IPS-20b (cell line): ENCODE data around the gene KLHDC9.
"Not testable (repeated sequence)": the region's sequence is repeated elsewhere in the genome, so short reads cannot be mapped to it uniquely, and the experiment has no call there.

Experiments used
- H3K27ac ChIP-seq: one replicate; pipeline ENCODE4 v1.5.1; 2013; ENCODE audit warnings: low read length
- H3K27me3 ChIP-seq: 2 replicates; pipeline ENCODE4 v1.6.1; 2013; ENCODE audit warnings: mild to moderate bottlenecking, low read length, inconsistent platforms; ENCODE audit not compliant: insufficient read depth
- H3K36me3 ChIP-seq: 2 replicates; pipeline ENCODE4 v1.6.1; 2013; ENCODE audit warnings: low read depth, mild to moderate bottlenecking, inconsistent platforms, low read length, moderate library complexity; ENCODE audit not compliant: insufficient read depth
- H3K4me1 ChIP-seq: 2 replicates; pipeline ENCODE4 v1.6.1; 2013; ENCODE audit warnings: mild to moderate bottlenecking, control low read depth, inconsistent platforms, low read length, moderate library complexity; ENCODE audit not compliant: insufficient read depth
- H3K4me3 ChIP-seq: 2 replicates; pipeline ENCODE4 v1.5.1; 2013; ENCODE audit warnings: mild to moderate bottlenecking, low read length, inconsistent platforms
- H3K9ac ChIP-seq: 2 replicates; pipeline ENCODE4 v1.6.1; 2013; ENCODE audit warnings: low read depth, mild to moderate bottlenecking, inconsistent platforms, low read length, moderate library complexity
- H3K9me3 ChIP-seq: 2 replicates; pipeline ENCODE4 v1.6.1; 2013; ENCODE audit warnings: mild to moderate bottlenecking, low read depth, low read length, inconsistent platforms; ENCODE audit not compliant: insufficient read depth

KLHDC9 gene, protein sequence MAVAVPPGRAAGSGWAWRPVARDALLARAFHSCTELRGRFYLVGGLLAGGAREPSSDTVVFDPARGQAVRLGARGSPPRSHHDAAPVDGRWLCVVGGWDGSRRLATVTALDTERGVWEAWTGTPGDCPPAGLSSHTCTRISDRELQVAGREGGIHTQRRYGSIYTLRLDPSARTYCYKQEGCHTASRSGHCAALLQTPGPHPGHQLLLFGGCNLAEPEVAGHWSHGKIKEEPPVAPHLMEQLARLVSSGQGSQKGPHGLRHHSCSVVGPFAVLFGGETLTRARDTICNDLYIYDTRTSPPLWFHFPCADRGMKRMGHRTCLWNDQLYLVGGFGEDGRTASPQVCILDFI

DNA sequence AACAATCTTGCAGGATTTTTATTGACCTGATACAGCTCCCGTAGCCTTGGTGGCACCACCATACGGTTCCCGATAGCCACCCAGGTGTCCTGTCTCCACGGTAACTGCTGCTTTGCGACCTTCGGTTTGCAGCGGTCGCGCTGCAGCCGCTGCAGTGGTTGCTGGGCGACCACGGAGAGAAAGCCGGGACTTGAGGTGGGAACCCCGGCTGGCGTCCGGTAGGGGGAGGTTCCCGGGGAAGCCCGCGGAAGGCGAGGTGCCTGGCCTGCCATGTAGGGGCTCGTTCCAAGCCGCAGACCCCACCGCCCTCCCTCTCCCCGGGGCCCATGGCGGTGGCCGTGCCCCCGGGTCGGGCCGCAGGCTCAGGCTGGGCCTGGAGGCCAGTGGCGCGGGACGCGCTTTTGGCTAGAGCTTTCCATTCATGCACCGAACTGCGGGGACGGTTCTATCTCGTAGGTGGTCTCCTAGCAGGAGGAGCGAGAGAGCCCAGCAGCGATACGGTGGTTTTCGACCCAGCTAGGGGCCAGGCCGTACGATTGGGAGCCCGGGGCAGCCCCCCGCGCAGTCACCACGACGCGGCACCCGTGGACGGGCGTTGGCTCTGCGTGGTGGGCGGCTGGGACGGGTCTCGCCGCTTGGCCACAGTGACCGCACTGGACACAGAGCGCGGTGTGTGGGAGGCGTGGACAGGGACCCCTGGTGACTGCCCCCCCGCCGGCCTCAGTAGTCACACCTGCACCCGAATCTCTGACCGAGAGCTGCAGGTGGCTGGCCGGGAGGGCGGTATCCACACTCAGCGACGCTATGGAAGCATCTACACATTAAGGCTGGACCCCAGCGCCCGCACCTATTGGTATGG lies at the start of gene KLHDC9:
Gene KLHDC9, plus strand, starts transcription at position 152 of the 859 bp plus-strand sequence. Its CDS starts 175 bp downstream, at position 327.
- Histone ChIP-seq H3K9me3 (no peaks in the 10 kb centered on the region), H3K27ac (no peak within 1 kb of the TSS), H3K27me3 (peaks cover 3% of the 10 kb centered on the region; the same call in 1 of the 2 replicates), H3K4me3 (peak within 1 kb of the TSS; percentile 89), H3K36me3 (peaks cover 26% of the 10 kb centered on the region), H3K4me1 (no peaks in the 10 kb centered on the region), H3K9ac (peak within 1 kb of the TSS; percentile 83)

DNA sequence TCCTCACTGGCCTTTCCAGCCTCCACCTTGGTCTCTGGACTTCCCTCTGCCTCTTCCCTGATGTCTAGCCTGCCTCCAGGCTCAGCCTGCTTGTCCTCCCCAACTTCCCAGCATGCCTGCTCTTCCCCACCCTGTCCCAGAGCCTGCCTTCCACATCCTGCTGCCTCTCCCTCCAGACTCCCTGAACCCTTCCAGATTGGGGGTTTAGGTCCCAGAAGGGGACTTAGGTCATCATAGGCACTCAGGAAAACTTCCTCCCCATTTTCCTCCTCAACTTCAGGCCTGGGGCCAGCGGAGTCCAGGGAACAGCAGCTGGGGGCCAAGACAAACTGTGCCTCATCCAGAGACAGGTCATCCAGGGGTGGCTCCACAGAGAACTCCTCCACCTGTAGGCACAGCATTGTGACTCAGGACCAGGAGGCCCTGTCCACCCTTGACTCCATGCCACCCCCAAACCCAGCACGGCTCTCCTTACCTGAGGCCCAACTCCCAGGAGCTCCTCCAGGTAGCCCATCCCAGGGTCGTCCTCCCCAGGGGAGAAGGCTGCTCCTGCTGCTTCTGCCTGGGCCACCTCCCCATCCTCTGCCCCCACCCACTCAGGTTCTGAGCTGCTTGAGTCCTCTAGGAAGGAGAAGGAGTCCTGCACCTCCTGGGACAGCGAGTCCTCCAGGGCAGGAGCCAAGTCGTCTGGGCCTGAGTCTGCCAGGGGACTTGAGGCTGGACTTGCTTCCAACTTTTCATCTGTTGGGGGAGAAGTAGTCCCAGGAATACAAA lies 49.0 kb upstream of the KLHDC9 start:
- Histone ChIP-seq H3K4me1 (peaks cover 2% of the 10 kb centered on the region; the same call in 1 of the 2 replicates), H3K27me3 (peaks cover 28% of the 10 kb centered on the region), H3K9ac (no peak overlapping the region), H3K9me3 (peaks cover 2% of the 10 kb centered on the region; the same call in 1 of the 2 replicates), H3K36me3 (no peaks in the 10 kb centered on the region), H3K27ac (no peak overlapping the region), H3K4me3 (no peak overlapping the region)

DNA sequence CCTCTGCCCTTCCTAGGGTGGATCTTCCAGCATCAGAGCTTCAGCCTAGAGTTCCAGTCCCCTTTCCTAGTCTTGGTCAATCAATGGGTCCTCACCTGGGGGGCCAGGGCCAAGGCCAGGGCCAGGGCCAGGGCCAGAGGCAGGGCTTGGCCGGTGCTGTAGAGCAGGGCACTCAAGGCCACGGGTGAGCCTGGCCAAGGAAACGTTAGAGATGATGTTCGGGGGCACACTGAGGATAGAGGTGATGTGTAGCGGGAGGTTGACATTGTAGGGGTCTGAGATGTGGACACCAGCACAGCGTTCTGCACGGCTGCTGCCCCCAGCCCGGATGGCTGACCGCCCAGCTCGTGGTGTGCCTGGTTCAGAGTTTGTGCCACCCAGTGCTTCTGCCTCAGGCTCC lies 46.9 kb upstream of the KLHDC9 start:
- Histone ChIP-seq H3K9me3 (peaks cover 2% of the 10 kb centered on the region; the same call in 1 of the 2 replicates), H3K9ac (no peak overlapping the region), H3K27me3 (peaks cover 28% of the 10 kb centered on the region), H3K36me3 (no peaks in the 10 kb centered on the region), H3K27ac (no peak overlapping the region), H3K4me1 (peaks cover 2% of the 10 kb centered on the region; the same call in 1 of the 2 replicates), H3K4me3 (no peak overlapping the region)

DNA sequence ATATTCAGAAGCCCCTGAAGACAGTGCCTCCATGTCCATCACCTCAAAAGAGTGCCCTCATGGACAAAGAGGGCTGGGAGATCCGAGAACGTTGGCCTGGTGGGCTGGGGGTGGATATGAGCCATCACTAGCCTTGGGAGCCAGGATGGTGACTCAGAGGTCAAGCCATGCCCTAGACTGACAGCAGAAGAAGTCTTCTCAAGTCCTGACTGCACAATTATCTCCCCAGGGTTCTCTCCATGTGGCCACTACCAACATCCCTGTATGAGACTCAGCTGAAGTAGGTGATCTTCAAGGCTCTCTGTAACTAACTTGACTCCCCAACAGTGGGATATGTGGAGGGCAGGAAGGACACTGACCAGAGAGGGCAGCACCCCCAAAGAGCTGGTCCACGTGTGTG lies 45.3 kb upstream of the KLHDC9 start:
- peaks cover 15% of the 10 kb centered on the region for H3K27me3 ChIP-seq
- no peak overlapping the region for H3K9ac ChIP-seq
- H3K9me3 ChIP-seq, result no peaks in the 10 kb centered on the region; the same call in 1 of the 2 replicates
- H3K36me3 ChIP-seq, result no peaks in the 10 kb centered on the region
- H3K27ac ChIP-seq, result no peak overlapping the region
- H3K4me1 ChIP-seq, result no peaks in the 10 kb centered on the region
- H3K4me3 ChIP-seq, result no peak overlapping the region

DNA sequence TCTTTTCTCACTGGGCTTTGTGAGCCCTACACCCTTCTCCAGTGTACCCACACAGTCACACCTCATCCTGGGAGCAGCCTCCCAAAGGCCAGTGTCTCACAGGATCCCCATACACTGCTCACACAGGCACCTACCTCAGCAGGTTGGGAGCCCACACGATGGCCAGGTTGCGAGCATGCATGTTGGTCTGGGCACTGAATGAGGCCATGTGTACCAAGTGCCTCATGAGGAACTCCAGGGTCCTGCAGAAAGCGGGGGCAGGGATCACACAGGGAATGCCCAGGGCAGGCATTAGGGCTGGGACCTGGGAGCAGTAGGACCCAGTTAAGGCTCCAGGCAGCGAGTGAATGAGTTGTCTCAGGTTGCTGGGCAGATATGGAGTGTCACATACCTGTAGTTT lies 43.9 kb upstream of the KLHDC9 start:
- H3K9ac ChIP-seq, result no peak overlapping the region
- H3K27ac ChIP-seq, result no peak overlapping the region
- no peaks in the 10 kb centered on the region for H3K9me3 ChIP-seq
- H3K4me3 ChIP-seq, result no peak overlapping the region
- no peaks in the 10 kb centered on the region for H3K36me3 ChIP-seq
- H3K4me1 ChIP-seq, result no peaks in the 10 kb centered on the region
- peaks cover 2% of the 10 kb centered on the region; the same call in 1 of the 2 replicates for H3K27me3 ChIP-seq

DNA sequence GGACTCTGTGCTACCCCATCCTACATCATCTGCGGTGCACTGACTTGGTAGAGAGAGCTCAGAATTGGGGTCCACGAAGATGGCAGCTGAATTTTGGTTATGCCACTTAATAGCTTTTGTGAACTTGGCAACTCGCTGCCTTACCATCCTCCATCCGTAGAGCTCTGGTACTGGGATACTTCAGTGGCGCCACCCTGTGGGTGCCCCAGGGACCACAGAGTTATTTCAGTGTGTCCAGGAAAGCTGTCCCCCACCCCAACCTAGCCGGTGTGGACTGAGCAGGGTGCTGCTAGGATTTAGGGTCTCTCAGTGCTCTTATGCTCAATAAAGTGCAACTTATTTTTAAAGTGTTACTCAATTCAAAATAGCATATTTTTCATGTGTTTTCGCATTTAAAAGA lies 43.4 kb upstream of the KLHDC9 start:
- no peaks in the 10 kb centered on the region for H3K27me3 ChIP-seq
- H3K27ac ChIP-seq, result no peak overlapping the region
- no peaks in the 10 kb centered on the region for H3K9me3 ChIP-seq
- H3K4me1 ChIP-seq, result no peaks in the 10 kb centered on the region
- no peak overlapping the region for H3K9ac ChIP-seq
- no peaks in the 10 kb centered on the region for H3K36me3 ChIP-seq
- H3K4me3 ChIP-seq, result no peak overlapping the region

DNA sequence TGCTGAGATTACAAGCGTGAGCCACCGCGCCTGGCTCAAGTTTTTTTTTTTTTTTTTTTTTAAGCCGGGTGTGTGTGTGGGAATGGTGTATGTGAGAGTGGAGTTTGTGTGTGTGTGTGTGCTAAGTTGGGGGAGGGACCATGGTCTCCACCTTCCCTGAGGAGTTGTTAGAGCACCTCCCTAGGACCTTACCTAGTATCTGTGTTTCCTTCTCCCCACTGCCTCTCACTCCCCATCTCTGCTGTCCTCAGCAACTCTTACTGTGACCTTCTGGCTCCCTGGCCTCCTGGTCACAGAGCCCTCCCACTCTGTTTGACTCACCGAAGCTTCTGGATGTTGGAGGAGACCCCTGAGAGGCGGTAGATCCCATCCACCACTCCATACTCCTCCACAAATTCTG lies 38.9 kb upstream of the KLHDC9 start:
- H3K9ac ChIP-seq, result no peak overlapping the region
- H3K27me3 ChIP-seq, result no peaks in the 10 kb centered on the region
- no peak overlapping the region for H3K27ac ChIP-seq
- H3K4me3 ChIP-seq, result no peak overlapping the region
- no peaks in the 10 kb centered on the region for H3K36me3 ChIP-seq
- H3K9me3 ChIP-seq, result no peaks in the 10 kb centered on the region
- H3K4me1 ChIP-seq, result no peaks in the 10 kb centered on the region; the same call in none of the 2 replicates

DNA sequence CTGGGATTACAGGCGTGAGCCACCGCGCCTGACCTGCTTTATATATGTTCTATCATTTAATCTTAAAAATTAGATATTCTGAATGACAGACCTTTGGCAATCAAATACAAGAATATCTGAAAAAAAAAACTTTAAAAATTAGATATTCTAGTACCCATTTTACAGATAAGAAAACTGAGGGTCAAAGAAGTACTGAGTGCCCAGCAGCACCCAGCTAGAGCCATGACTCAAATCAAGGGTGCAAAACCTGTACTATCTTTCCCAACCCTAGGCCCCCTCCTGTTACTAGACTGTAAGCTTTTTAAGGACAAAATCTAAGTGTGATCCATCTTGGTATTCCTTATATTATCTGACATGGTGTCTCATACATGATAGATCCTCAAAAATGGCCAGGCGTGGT lies 36.7 kb upstream of the KLHDC9 start:
- Histone ChIP-seq H3K27me3 (no peaks in the 10 kb centered on the region), H3K9ac (no peak overlapping the region), H3K4me1 (no peaks in the 10 kb centered on the region; the same call in none of the 2 replicates), H3K27ac (no peak overlapping the region), H3K9me3 (no peaks in the 10 kb centered on the region), H3K36me3 (no peaks in the 10 kb centered on the region), H3K4me3 (no peak overlapping the region)

DNA sequence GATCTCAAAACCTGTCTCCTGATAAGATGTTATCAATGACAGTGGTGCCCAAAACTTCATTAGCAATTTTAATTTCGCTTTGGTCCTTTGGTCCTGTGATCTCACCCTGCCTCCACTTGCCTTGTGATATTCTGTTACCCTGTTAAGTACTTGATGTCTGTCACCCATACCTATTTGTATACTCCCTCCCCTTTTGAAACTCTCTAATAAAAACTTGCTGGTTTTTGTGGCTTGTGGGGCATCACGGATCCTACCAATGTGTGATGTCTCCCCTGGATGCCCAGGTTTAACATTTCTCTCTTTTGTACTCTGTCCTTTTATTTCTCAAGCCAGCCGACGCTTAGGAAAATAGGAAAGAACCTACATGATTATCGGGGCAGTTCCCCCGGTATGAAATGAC lies 34.2 kb upstream of the KLHDC9 start:
- not testable (repeated sequence) for H3K27ac ChIP-seq, H3K9ac ChIP-seq, H3K9me3 ChIP-seq, H3K4me1 ChIP-seq, H3K27me3 ChIP-seq, H3K36me3 ChIP-seq, H3K4me3 ChIP-seq

DNA sequence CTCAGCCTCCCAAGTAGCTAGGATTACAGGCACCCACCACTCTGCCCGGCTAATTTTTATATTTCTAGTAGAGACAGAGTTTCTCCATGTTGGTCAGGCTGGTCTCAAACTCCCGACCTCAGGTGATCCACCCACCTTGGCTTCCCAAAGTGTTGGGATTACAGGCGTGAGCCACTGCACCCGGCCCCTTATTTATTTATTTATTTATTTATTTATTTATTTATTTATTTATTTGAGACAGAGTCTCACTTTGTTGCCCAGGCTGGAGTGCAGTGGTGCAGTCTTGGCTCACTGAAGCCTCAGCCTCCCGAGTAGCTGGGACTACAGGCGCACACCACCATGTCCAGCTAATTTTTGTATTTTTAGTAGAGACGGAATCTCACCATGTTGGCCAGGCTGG lies 32.5 kb upstream of the KLHDC9 start:
- not testable (repeated sequence) for H3K4me1 ChIP-seq

DNA sequence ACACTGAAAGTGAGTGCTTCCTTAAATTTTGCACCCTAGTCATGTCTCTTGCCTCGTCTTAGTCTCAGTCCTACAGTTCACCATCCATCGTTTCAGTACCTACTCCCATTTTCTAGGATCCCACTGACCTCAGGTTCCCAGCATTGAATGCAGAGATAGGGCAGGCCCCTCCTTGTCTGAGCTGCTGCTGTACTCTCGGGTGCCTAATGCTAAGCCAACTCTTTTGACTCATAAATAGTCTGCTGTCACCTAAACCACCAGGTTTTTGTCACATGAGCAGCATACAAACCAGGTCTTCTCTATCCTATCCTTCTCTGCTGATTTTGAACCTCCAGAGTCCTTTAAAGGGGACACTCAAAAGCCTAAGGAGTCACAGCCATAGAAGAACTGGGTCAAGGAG lies 31.5 kb upstream of the KLHDC9 start:
- Histone ChIP-seq H3K4me3 (no peak overlapping the region), H3K36me3 (no peaks in the 10 kb centered on the region), H3K27me3 (no peaks in the 10 kb centered on the region), H3K9me3 (no peaks in the 10 kb centered on the region), H3K4me1 (no peaks in the 10 kb centered on the region; the same call in none of the 2 replicates), H3K9ac (no peak overlapping the region), H3K27ac (no peak overlapping the region)

More for the DNA sequence above, 32.5 kb upstream of the KLHDC9 start:
- not testable (repeated sequence) for H3K4me3 ChIP-seq, H3K27ac ChIP-seq, H3K36me3 ChIP-seq, H3K27me3 ChIP-seq, H3K9me3 ChIP-seq, H3K9ac ChIP-seq
